ENCODE measurements around the gene CXCL14.

Gene CXCL14

GRCh38 chr5:135598691-135599395, 20.1 kb upstream of the CXCL14 start:
- TF ChIP-seq CTCF (IDR thresholded peaks at IDR 0.05; ENCODE audit: control insufficient read depth, extremely low read depth, insufficient read depth): no peak
- no peak overlapping the region for H3K4me3 ChIP-seq (ENCODE audit: low read depth, low read length)
- no peak for DNase-seq (ENCODE audit: low read depth)

GRCh38 chr5:135596788-135597187, 18.0 kb upstream of the CXCL14 start:
- DNase-seq (ENCODE audit: low read depth): no peak
- no peak overlapping the region for H3K4me3 ChIP-seq (ENCODE audit: low read depth, low read length)
- no peak for TF ChIP-seq CTCF (IDR thresholded peaks at IDR 0.05; ENCODE audit: control insufficient read depth, extremely low read depth, insufficient read depth)

- H3K4me3 ChIP-seq (ENCODE audit: low read depth, low read length): no peak overlapping the region
- no peak for TF ChIP-seq CTCF (IDR thresholded peaks at IDR 0.05; ENCODE audit: control insufficient read depth, extremely low read depth, insufficient read depth)
- DNase-seq (ENCODE audit: low read depth): no peak
Observed at GRCh38 chr5:135596157-135596763, 17.5 kb upstream of the CXCL14 start.

GRCh38 chr5:135594416-135594960, 15.7 kb upstream of the CXCL14 start:
- no peak overlapping the region for H3K4me3 ChIP-seq (ENCODE audit: low read depth, low read length)
- no peak for TF ChIP-seq CTCF (IDR thresholded peaks at IDR 0.05; ENCODE audit: control insufficient read depth, extremely low read depth, insufficient read depth)
- no peak for DNase-seq (ENCODE audit: low read depth)

GRCh38 chr5:135593886-135594285, 15.1 kb upstream of the CXCL14 start:
- no peak for TF ChIP-seq CTCF (IDR thresholded peaks at IDR 0.05; ENCODE audit: control insufficient read depth, extremely low read depth, insufficient read depth)
- DNase-seq (ENCODE audit: low read depth): no peak
- H3K4me3 ChIP-seq (ENCODE audit: low read depth, low read length): no peak overlapping the region

- DNase-seq (ENCODE audit: low read depth): no peak
- no peak for TF ChIP-seq CTCF (IDR thresholded peaks at IDR 0.05; ENCODE audit: control insufficient read depth, extremely low read depth, insufficient read depth)
- no peak overlapping the region for H3K4me3 ChIP-seq (ENCODE audit: low read depth, low read length)
Observed at GRCh38 chr5:135593141-135593540, 14.3 kb upstream of the CXCL14 start.

Data from LNCaP clone FGC (cell line).